ENCODE data around the gene OR10A2.

The OR10A2 gene

DNA sequence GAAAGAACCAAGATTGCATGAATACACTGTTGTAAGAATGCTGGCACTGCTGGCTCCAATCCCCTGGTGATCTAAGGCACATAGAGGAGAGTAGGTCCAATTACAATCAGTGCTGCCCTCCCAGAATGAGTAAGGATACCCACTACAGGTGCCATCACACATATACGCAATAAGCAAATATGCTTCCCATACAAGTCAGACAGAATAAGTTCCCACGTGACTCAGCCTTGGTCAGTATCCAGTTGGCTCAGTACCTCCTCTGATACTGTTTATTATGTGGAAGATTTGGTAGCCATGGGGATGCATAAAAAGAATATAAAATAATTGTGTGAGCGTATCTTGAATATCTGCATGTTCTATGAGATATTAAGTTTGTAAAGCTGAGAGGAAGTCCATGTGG, 49.1 kb downstream of the OR10A2 start:
- H3K4me3 ChIP-seq (ENCODE audit: low read depth, low read length, poor library complexity, severe bottlenecking): no peak overlapping the region

DNA sequence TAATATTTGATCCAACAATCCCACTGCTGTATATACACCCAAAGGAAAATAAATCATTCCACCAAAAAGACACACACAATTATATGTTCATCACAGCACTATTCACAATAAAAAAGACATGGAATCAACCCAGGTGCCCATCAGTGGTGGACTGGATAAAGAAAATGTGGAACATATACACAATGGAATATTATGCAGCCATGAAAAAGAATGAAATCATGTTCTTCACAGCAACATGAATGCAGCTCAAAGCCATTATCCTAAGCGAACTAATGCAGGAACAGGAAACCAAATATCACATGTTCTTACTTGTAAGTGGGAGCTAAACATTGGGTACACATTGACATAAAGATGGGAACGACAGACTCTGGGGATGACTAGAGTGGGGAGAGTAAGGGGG, 56.8 kb downstream of the OR10A2 start:
- Histone ChIP-seq H3K4me1 (ENCODE audit: insufficient read depth, low read length, severe bottlenecking) (no peaks in the 10 kb centered on the region), H3K9ac (ENCODE audit: low read length) (no peak overlapping the region), H3K4me3 (ENCODE audit: low read depth, low read length, poor library complexity, severe bottlenecking) (no peak overlapping the region), H3K27me3 (ENCODE audit: insufficient read depth, low read length) (no peaks in the 10 kb centered on the region), H3K4me2 (ENCODE audit: low read length) (no peak overlapping the region), H3F3A (ENCODE audit: insufficient read depth, low read length) (no peaks in the 10 kb centered on the region), H2AFZ (ENCODE audit: low read length) (no peak overlapping the region), H3K9me2 (ENCODE audit: low read depth, low read length) (no peaks in the 10 kb centered on the region), H3K27ac (ENCODE audit: low read depth, low read length, poor library complexity, severe bottlenecking) (no peak overlapping the region), H3K79me2 (ENCODE audit: insufficient read depth, low read length) (no peaks in the 10 kb centered on the region), H3K9me3 (ENCODE audit: low read length) (no peaks in the 10 kb centered on the region), H3K36me3 (ENCODE audit: insufficient read depth, low read length) (no peaks in the 10 kb centered on the region), H4K20me1 (ENCODE audit: insufficient read depth, low read length) (no peaks in the 10 kb centered on the region)
- no peak for TF ChIP-seq EZH2 (IDR thresholded peaks at IDR 0.05; ENCODE audit: borderline replicate concordance, low read length)
- TF ChIP-seq, protein P1, sequence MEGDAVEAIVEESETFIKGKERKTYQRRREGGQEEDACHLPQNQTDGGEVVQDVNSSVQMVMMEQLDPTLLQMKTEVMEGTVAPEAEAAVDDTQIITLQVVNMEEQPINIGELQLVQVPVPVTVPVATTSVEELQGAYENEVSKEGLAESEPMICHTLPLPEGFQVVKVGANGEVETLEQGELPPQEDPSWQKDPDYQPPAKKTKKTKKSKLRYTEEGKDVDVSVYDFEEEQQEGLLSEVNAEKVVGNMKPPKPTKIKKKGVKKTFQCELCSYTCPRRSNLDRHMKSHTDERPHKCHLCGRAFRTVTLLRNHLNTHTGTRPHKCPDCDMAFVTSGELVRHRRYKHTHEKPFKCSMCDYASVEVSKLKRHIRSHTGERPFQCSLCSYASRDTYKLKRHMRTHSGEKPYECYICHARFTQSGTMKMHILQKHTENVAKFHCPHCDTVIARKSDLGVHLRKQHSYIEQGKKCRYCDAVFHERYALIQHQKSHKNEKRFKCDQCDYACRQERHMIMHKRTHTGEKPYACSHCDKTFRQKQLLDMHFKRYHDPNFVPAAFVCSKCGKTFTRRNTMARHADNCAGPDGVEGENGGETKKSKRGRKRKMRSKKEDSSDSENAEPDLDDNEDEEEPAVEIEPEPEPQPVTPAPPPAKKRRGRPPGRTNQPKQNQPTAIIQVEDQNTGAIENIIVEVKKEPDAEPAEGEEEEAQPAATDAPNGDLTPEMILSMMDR (IDR thresholded peaks at IDR 0.05; ENCODE audit: low read length): no peak

More for the DNA sequence above, 49.1 kb downstream of the OR10A2 start:
- Histone ChIP-seq H3K4me2 (ENCODE audit: low read length) (no peak overlapping the region), H3K9me2 (ENCODE audit: low read depth, low read length) (no peaks in the 10 kb centered on the region), H3K27me3 (ENCODE audit: insufficient read depth, low read length) (no peaks in the 10 kb centered on the region), H4K20me1 (ENCODE audit: insufficient read depth, low read length) (no peaks in the 10 kb centered on the region), H2AFZ (ENCODE audit: low read length) (no peak overlapping the region), H3K36me3 (ENCODE audit: insufficient read depth, low read length) (no peaks in the 10 kb centered on the region), H3K9me3 (ENCODE audit: low read length) (no peaks in the 10 kb centered on the region), H3K27ac (ENCODE audit: low read depth, low read length, poor library complexity, severe bottlenecking) (no peak overlapping the region), H3K9ac (ENCODE audit: low read length) (no peak overlapping the region), H3K79me2 (ENCODE audit: insufficient read depth, low read length) (no peaks in the 10 kb centered on the region), H3K4me1 (ENCODE audit: insufficient read depth, low read length, severe bottlenecking) (no peaks in the 10 kb centered on the region), H3F3A (ENCODE audit: insufficient read depth, low read length) (no peaks in the 10 kb centered on the region)
- no peak for TF ChIP-seq EZH2 (IDR thresholded peaks at IDR 0.05; ENCODE audit: borderline replicate concordance, low read length)
- TF ChIP-seq, protein P1 (IDR thresholded peaks at IDR 0.05; ENCODE audit: low read length): no peak

DNA sequence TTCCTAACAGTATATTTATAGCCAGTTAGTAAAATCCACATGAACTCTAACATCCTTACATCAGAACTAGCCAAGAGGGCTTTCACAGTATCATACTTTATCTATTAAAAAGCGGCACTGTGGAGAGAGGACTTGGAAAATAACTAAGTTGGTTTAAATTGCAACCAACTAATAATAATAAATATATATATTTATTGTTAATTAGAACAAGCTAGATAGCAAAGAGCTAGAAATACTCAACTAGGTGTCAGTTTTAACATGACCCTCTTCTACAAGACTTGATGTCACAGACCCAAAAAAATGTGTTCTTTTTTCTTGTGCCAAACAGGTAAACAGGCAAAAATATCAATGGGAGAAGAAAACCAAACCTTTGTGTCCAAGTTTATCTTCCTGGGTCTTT, 57.8 kb downstream of the OR10A2 start, which contains the start of gene OR2D3:
Gene OR2D3, plus strand, starts transcription at position 301 of the 400 bp plus-strand sequence. Its CDS starts 0 bp downstream, at position 301.
- Histone ChIP-seq H3K4me3 (ENCODE audit: low read depth, low read length, poor library complexity, severe bottlenecking) (no peak within 1 kb of the TSS), H3K4me1 (ENCODE audit: insufficient read depth, low read length, severe bottlenecking) (peaks cover 3% of the 10 kb centered on the region), H4K20me1 (ENCODE audit: insufficient read depth, low read length) (no peaks in the 10 kb centered on the region), H2AFZ (ENCODE audit: low read length) (no peak within 1 kb of the TSS), H3K79me2 (ENCODE audit: insufficient read depth, low read length) (no peaks in the 10 kb centered on the region), H3F3A (ENCODE audit: insufficient read depth, low read length) (no peaks in the 10 kb centered on the region), H3K36me3 (ENCODE audit: insufficient read depth, low read length) (no peaks in the 10 kb centered on the region), H3K27me3 (ENCODE audit: insufficient read depth, low read length) (no peaks in the 10 kb centered on the region), H3K4me2 (ENCODE audit: low read length) (no peak within 1 kb of the TSS), H3K9me3 (ENCODE audit: low read length) (no peaks in the 10 kb centered on the region), H3K9ac (ENCODE audit: low read length) (no peak within 1 kb of the TSS), H3K27ac (ENCODE audit: low read depth, low read length, poor library complexity, severe bottlenecking) (no peak within 1 kb of the TSS), H3K9me2 (ENCODE audit: low read depth, low read length) (no peaks in the 10 kb centered on the region)
- no peak for TF ChIP-seq EZH2 (IDR thresholded peaks at IDR 0.05; ENCODE audit: borderline replicate concordance, low read length)
- TF ChIP-seq, protein P1 (IDR thresholded peaks at IDR 0.05; ENCODE audit: low read length): no peak

Measured in OCI-LY1 (cell line).